ENCODE measurements around the gene PKLR.

DNA sequence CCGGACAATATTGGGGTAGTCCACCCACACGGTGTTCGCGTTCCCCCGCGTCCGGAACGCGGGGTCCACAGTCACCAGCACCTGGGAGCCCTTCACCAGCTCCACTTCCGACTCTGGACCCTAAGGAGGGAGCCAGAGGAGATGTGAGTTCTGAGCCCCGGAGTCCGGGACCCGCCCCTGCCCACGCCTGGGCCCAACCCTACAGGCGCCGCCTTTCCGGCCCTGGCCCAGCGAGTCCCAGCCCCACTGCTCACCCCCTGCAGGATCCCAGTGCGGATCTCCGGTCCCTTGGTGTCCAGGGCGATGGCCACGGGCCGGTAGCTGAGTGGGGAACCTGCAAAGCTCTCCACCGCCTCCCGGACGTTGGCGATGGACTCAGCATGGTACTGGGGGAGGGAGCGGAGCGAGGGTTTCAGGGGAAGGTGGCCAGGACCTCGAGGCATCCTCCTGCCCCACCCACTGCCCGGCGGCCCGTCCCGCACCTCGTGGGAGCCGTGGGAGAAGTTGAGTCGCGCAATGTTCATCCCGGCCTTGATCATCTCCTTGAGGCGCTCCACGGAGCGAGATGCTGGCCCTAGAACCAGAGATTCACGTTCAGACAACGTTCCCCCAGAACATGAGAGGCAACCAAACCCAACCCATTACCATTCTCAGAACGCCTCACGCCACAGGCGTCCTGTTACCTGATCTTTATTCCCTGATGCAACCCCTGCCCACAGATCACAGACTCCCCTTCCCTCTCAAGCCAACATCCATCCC, 5.9 kb downstream of the PKLR start:
- TF ChIP-seq CTCF (IDR thresholded peaks at IDR 0.05; ENCODE audit: extremely low read depth in 1 of 2, insufficient read depth in 1 of 2, low read depth in 1 of 2, low read length in 2 of 2), result no peak
- TF ChIP-seq FOS (IDR thresholded peaks at IDR 0.05; ENCODE audit: borderline replicate concordance, insufficient read depth, low read length), result no peak
- no peak for TF ChIP-seq POLR2AphosphoS5 (IDR thresholded peaks at IDR 0.05; ENCODE audit: insufficient read depth, low read depth, low read length)
- TF ChIP-seq POLR2A (IDR thresholded peaks at IDR 0.05; ENCODE audit: low read depth, low read length), result no peak
- TF ChIP-seq MYC (IDR thresholded peaks at IDR 0.05; ENCODE audit: low read depth, low read length), result no peak
- peak; percentile 91 for TF ChIP-seq EZH2 (IDR thresholded peaks at IDR 0.05; ENCODE audit: borderline replicate concordance, low read depth, low read length, severe bottlenecking)
- TF ChIP-seq MAX (IDR thresholded peaks at IDR 0.05; ENCODE audit: insufficient read depth, insufficient read length), result no peak
- no peak for TF ChIP-seq JUN (IDR thresholded peaks at IDR 0.05; ENCODE audit: borderline replicate concordance, insufficient read depth, insufficient read length, low read depth)
- no peak for TF ChIP-seq GATA2 (IDR thresholded peaks at IDR 0.05; ENCODE audit: insufficient read depth, insufficient read length, low read depth, low read length)
